Measurements from ENCODE around the gene HPSE. TPM values are rescaled to one million over a fixed set of nuclear protein-coding genes. Genes with fewer than 3 reads are reported as not detected.

The HPSE gene
- total and polyA plus RNA-seq, 9 of the 15 experiments (the other 6 are each of a cell fraction or from before 2014, with no cell fraction given): 0.01 to 0.42 (median 0.14) TPM; not detected in 1

DNA sequence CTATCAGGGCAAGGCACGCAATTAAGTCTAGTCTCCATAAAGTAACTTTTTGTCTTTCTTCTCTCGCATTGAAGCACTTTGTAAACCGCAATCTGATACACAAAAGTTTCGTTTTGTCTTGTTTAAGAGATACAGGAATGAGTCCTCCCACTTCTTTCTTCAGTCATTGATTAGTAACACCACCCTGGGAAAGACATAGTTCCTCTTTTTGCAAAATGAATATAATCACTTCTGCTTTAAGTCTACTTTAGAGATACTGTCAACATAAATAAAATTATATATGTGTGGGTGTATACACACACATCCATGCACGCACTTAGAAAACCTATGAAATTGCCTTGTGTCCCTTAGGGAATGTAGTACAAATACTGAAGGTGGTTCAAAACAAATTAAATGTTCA lies 61.7 kb downstream of the HPSE start:
- H3K4me2 ChIP-seq (ENCODE audit: insufficient read depth, low read length): no peak overlapping the region
- H2AFZ ChIP-seq (ENCODE audit: low read depth, low read length): no peak overlapping the region
- FAIRE-seq: no peak
- no peaks in the 10 kb centered on the region for H3K9me3 ChIP-seq (replicated peaks; ENCODE audit: control insufficient read depth, insufficient read depth, low read depth, low read length)
- H3K4me3 ChIP-seq: no peak overlapping the region
- peaks cover 21% of the 10 kb centered on the region; the same call in 2 of the 3 replicates for H3K36me3 ChIP-seq (ENCODE audit: control insufficient read depth, insufficient read depth, low read length)
- no peaks in the 10 kb centered on the region for H3K9me1 ChIP-seq (ENCODE audit: control insufficient read depth, insufficient read depth, low read length)
- H3K79me2 ChIP-seq (ENCODE audit: control insufficient read depth, insufficient read depth, low read length): no peaks in the 10 kb centered on the region
- ChIA-PET POLR2A (interaction anchor here (1.0 to 2.7 kb wide), 2 partner anchors 10 to 11 kb away, joined by 3 to 10 read pairs; partner anchors contain the start of gene COQ2), CTCF (ENCODE audit: low intra/inter-chr PET ratio) (no interaction called here)
- H4K20me1 ChIP-seq (replicated peaks; ENCODE audit: control insufficient read depth, insufficient read depth, low read length): no peaks in the 10 kb centered on the region
- DNase-seq (ENCODE audit: extremely low read depth in 1 of 4, low spot score in 3 of 4): no peak
- intact Hi-C loops (cut with micrococcal nuclease): loop anchor here (10.0 kb wide), 1 partner anchor 418 kb away; no protein-coding TSS in a partner anchor
- BruUV-seq (replicated peaks): no TSS peak
- TF ChIP-seq MEIS2 (IDR thresholded peaks at IDR 0.05; ENCODE audit: partially characterized antibody): peak; percentile 18
- TF ChIP-seq, protein P1, sequence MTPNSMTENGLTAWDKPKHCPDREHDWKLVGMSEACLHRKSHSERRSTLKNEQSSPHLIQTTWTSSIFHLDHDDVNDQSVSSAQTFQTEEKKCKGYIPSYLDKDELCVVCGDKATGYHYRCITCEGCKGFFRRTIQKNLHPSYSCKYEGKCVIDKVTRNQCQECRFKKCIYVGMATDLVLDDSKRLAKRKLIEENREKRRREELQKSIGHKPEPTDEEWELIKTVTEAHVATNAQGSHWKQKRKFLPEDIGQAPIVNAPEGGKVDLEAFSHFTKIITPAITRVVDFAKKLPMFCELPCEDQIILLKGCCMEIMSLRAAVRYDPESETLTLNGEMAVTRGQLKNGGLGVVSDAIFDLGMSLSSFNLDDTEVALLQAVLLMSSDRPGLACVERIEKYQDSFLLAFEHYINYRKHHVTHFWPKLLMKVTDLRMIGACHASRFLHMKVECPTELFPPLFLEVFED (CRISPR knock-in tag; conservative IDR thresholded peaks at IDR 0.05): no peak
- TF ChIP-seq, protein P2, sequence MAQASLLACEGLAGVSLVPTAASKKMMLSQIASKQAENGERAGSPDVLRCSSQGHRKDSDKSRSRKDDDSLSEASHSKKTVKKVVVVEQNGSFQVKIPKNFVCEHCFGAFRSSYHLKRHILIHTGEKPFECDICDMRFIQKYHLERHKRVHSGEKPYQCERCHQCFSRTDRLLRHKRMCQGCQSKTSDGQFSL (CRISPR knock-in tag; IDR thresholded peaks at IDR 0.05): no peak
- TF ChIP-seq, protein P2 (tag; IDR thresholded peaks at IDR 0.05): no peak
- TF ChIP-seq SOX6 (IDR thresholded peaks at IDR 0.05): peak; percentile 63; the same call in 1 of the 2 replicates
- TF ChIP-seq, protein P3, sequence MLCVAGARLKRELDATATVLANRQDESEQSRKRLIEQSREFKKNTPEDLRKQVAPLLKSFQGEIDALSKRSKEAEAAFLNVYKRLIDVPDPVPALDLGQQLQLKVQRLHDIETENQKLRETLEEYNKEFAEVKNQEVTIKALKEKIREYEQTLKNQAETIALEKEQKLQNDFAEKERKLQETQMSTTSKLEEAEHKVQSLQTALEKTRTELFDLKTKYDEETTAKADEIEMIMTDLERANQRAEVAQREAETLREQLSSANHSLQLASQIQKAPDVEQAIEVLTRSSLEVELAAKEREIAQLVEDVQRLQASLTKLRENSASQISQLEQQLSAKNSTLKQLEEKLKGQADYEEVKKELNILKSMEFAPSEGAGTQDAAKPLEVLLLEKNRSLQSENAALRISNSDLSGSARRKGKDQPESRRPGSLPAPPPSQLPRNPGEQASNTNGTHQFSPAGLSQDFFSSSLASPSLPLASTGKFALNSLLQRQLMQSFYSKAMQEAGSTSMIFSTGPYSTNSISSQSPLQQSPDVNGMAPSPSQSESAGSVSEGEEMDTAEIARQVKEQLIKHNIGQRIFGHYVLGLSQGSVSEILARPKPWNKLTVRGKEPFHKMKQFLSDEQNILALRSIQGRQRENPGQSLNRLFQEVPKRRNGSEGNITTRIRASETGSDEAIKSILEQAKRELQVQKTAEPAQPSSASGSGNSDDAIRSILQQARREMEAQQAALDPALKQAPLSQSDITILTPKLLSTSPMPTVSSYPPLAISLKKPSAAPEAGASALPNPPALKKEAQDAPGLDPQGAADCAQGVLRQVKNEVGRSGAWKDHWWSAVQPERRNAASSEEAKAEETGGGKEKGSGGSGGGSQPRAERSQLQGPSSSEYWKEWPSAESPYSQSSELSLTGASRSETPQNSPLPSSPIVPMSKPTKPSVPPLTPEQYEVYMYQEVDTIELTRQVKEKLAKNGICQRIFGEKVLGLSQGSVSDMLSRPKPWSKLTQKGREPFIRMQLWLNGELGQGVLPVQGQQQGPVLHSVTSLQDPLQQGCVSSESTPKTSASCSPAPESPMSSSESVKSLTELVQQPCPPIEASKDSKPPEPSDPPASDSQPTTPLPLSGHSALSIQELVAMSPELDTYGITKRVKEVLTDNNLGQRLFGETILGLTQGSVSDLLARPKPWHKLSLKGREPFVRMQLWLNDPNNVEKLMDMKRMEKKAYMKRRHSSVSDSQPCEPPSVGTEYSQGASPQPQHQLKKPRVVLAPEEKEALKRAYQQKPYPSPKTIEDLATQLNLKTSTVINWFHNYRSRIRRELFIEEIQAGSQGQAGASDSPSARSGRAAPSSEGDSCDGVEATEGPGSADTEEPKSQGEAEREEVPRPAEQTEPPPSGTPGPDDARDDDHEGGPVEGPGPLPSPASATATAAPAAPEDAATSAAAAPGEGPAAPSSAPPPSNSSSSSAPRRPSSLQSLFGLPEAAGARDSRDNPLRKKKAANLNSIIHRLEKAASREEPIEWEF (CRISPR knock-in tag; IDR thresholded peaks at IDR 0.05): peak; percentile 68; the same call in 1 of the 2 replicates
- no peak for TF ChIP-seq ZNF224 (CRISPR knock-in tag; IDR thresholded peaks at IDR 0.05)
- TF ChIP-seq ZNF253 (CRISPR knock-in tag; conservative IDR thresholded peaks at IDR 0.05): no peak
- TF ChIP-seq ZNF140 (CRISPR knock-in tag; IDR thresholded peaks at IDR 0.05): no peak
- no peak for ATAC-seq
- H3K27ac ChIP-seq (ENCODE audit: extremely low read depth, low read depth, low read length): no peak overlapping the region
- no peak overlapping the region for H3K9ac ChIP-seq (ENCODE audit: insufficient read depth in 1 of 2, low read depth in 2 of 2, low read length in 2 of 2)
- H3K27me3 ChIP-seq (ENCODE audit: control insufficient read depth in 2 of 2, insufficient read depth in 2 of 2, low read length in 2 of 2): no peaks in the 10 kb centered on the region
- in situ Hi-C loops (cut with MboI): no loop called here
- no peaks in the 10 kb centered on the region; a peak in 2 of 5 replicates for H3K4me1 ChIP-seq (replicated peaks in 1 of 2; ENCODE audit: control insufficient read depth in 2 of 2, insufficient read depth in 2 of 2, low read length in 2 of 2)
- WGBS (ENCODE audit: insufficient coverage, low coverage, missing lambda C conversion rate): 35% methylated on average over 5 of the region's 5 CpGs

Data from K562 (cell line).